HG02588 (cell line): ENCODE data around the gene ITGA3.

Experiments
- ATAC-seq: cut with Tn5 transposase; IDR thresholded peaks from one replicate; pipeline ENCODE4 v1.9.1; 2021; ENCODE audit warnings: mild to moderate bottlenecking, moderate library complexity; ENCODE audit not compliant: unreplicated experiment

Gene ITGA3

GRCh38 chr17:50106393-50107131, 50.7 kb downstream of the ITGA3 start:
- no peak for ATAC-seq

- no peak for ATAC-seq
Observed at GRCh38 chr17:50107790-50108414, 52.0 kb downstream of the ITGA3 start.

GRCh38 chr17:50108556-50108955, 52.6 kb downstream of the ITGA3 start:
- no peak for ATAC-seq

GRCh38 chr17:50109207-50109606, 53.3 kb downstream of the ITGA3 start:
- no peak for ATAC-seq

- no peak for ATAC-seq
Observed at GRCh38 chr17:50109785-50110184, 53.9 kb downstream of the ITGA3 start.

- ATAC-seq = no peak
Observed at GRCh38 chr17:50110591-50111349, 54.9 kb downstream of the ITGA3 start.

- no peak for ATAC-seq
Observed at GRCh38 chr17:50111673-50112655, 56.1 kb downstream of the ITGA3 start.

GRCh38 chr17:50112694-50113093, 56.8 kb downstream of the ITGA3 start:
- ATAC-seq = no peak

- ATAC-seq = no peak
Observed at GRCh38 chr17:50113624-50114320, 57.9 kb downstream of the ITGA3 start.

- ATAC-seq = no peak
Observed at GRCh38 chr17:50114401-50114800, 58.5 kb downstream of the ITGA3 start.

- no peak for ATAC-seq
Observed at GRCh38 chr17:50114849-50115357, 59.0 kb downstream of the ITGA3 start.

- no peak for ATAC-seq
Observed at GRCh38 chr17:50115756-50116155, 59.8 kb downstream of the ITGA3 start.

- no peak for ATAC-seq
Observed at GRCh38 chr17:50117202-50118051, 61.5 kb downstream of the ITGA3 start.

GRCh38 chr17:50118076-50118827, 62.3 kb downstream of the ITGA3 start:
- no peak for ATAC-seq

- ATAC-seq = no peak
Observed at GRCh38 chr17:50118828-50119218, 62.9 kb downstream of the ITGA3 start.

GRCh38 chr17:50120475-50121253, 64.8 kb downstream of the ITGA3 start:
- no peak for ATAC-seq

GRCh38 chr17:50122945-50123344, 67.0 kb downstream of the ITGA3 start:
- ATAC-seq = no peak
